Spleen (tissue), 11 donors: ENCODE measurements around the gene CREB3L2. TPM values are rescaled to one million over a fixed set of nuclear protein-coding genes. Genes with fewer than 3 reads are reported as not detected.
A peak's percentile ranks its signal among the peaks of the same experiment; 100 is the strongest.

Experiments
- DNase-seq: peaks from one replicate; pipeline ENCODE4 v3.0.0-alpha.2; 2020
- H3K27ac ChIP-seq, 8 donors: fragments of 200-600 bp; sonication (generic) in 7 of 8; 1 replicate in 4 of 8; 2 replicates in 4 of 8; pipeline versions ENCODE4 v1.5.0 to v1.8.0; 2016 to 2021; ENCODE audit warnings: inconsistent platforms in 4 of 8, mild to moderate bottlenecking in 4 of 8, moderate library complexity in 1 of 8
- H3K27me3 ChIP-seq, 7 donors: fragments of 200-600 bp; sonication (generic) in 6 of 7; replicated peaks in 1 of 7; 1 replicate in 4 of 7; 2 replicates in 3 of 7; pipeline versions ENCODE4 v1.5.0 to v1.8.0; 2016 to 2021; ENCODE audit warnings: inconsistent platforms in 3 of 7, mild to moderate bottlenecking in 1 of 7
- H3K36me3 ChIP-seq, 6 donors: fragments of 200-600 bp; sonication (generic) in 5 of 6; 1 replicate in 4 of 6; 2 replicates in 2 of 6; pipeline versions ENCODE4 v1.5.0 to v1.8.0; 2016 to 2021; ENCODE audit warnings: inconsistent platforms in 2 of 6
- H3K4me1 ChIP-seq, 6 donors: fragments of 200-600 bp; sonication (generic) in 5 of 6; 1 replicate in 3 of 6; 2 replicates in 3 of 6; pipeline versions ENCODE4 v1.5.0 to v1.8.0; 2016 to 2021; ENCODE audit warnings: inconsistent platforms in 3 of 6
- H3K4me3 ChIP-seq, 8 donors: fragments of 200-600 bp; sonication (generic) in 7 of 8; 1 replicate in 4 of 8; 2 replicates in 4 of 8; pipeline versions ENCODE4 v1.5.0 to v1.8.0; 2016 to 2021; ENCODE audit warnings: inconsistent platforms in 4 of 8, mild to moderate bottlenecking in 4 of 8, moderate library complexity in 2 of 8
- H3K9me3 ChIP-seq, 8 donors: fragments of 200-600 bp; sonication (generic) in 7 of 8; 1 replicate in 4 of 8; 2 replicates in 4 of 8; pipeline versions ENCODE4 v1.5.0 to v1.8.0; 2016 to 2021; ENCODE audit warnings: inconsistent platforms in 4 of 8
- CTCF ChIP-seq, 11 experiments: fragments of 200-600 bp in 7 of 11; fragments of 450-650 bp in 4 of 11; sonication (generic) in 4 of 11; IDR thresholded peaks in 8 of 11; conservative IDR thresholded peaks in 3 of 11; 1 replicate in 7 of 11; 2 replicates in 4 of 11; pipeline versions ENCODE4 v1.4.0 to v1.8.0; 2016 to 2021; ENCODE audit warnings: antibody characterized with exemption in 11 of 11, inconsistent platforms in 4 of 11, mild to moderate bottlenecking in 1 of 11
- POLR2A ChIP-seq, 3 donors: fragments of 450-650 bp; IDR thresholded peaks; one replicate each; pipeline ENCODE4 v1.5.1; 2017; ENCODE audit warnings: antibody characterized with exemption in 3 of 3, mild to moderate bottlenecking in 1 of 3
- POLR2AphosphoS5 ChIP-seq, 3 donors: sonication (generic); formaldehyde crosslinking; IDR thresholded peaks; one replicate each; pipeline ENCODE4 v1.5.1; 2017; ENCODE audit warnings: antibody characterized with exemption in 3 of 3
- WGBS, 5 donors: extraction: QIAGEN DNeasy Blood & Tissue Kit in 3 of 5; methylation state at CpG; one replicate each; pipeline versions ENCODE4 v1.1.5 to v1.1.7; 2013 to 2018; 5-methylcytosine and 5-hydroxymethylcytosine counted together
- intact Hi-C: fragments of 100-400 bp; cut with DNase I; formaldehyde crosslinking; loops from one replicate; pipeline ENCODE4 v1.15.0; 2023; ENCODE audit warnings: low total_unique reads
- polyA plus RNA-seq, 3 donors: library from polyadenylated mRNA; stranded (reverse); fragments of 200-250 nt; gene quantifications; one replicate each; pipeline ENCODE4 v1.2.1, GENCODE V29; 2013
- total RNA-seq, 7 donors: library from RNA; depleted of rRNA in 3 of 7; stranded (reverse); fragments of >200 nt in 3 of 7; fragmentation: NEBNext Ultra II Directional in 4 of 7; extraction: Animal tissue kit (Norgen Biotek cat#: 25700) in 4 of 7; gene quantifications; one replicate each; pipeline versions ENCODE4 v1.1.0 to v1.2.1, GENCODE V29; 2016 to 2021
- donor health status: healthy with polysubstance abuse.
- donor health status: DM: no; HTN: no; CAD: no; lungs with moderate emphysema.
- donor health status: DM: no; HTN: no; CAD: no.
- donor health status: Bipolar disorder and iron deficiency.
- donor health status: healthy.
- donor health status: DM: no; HTN: no; CAD: no.
- donor health status: DM: yes; HTN: yes; CAD: no.

CREB3L2 gene
- total and polyA plus RNA-seq, 10 donors, result 3.5 to 68.4 (median 42.4) TPM

GRCh38 chr7:137847568-137848050 lies 154.3 kb downstream of the CREB3L2 start:
- Histone ChIP-seq H3K4me3 (peak overlapping the region in 5 of 8 donors; percentile 15 to 61 (median 19)), H3K9me3 (no peaks in the 10 kb centered on the region), H3K36me3 (no peaks in the 10 kb centered on the region), H3K4me1 (peaks cover 6 to 16% (median 9%) of the 10 kb centered on the region in 6 donors), H3K27me3 (peaks cover 0 to 61% (median 45%) of the 10 kb centered on the region in 7 donors), H3K27ac (no peak overlapping the region)
- intact Hi-C loops, result no loop called here
- DNase-seq, result no peak
- TF ChIP-seq POLR2A (IDR thresholded peaks at IDR 0.05) (no peak), CTCF (IDR thresholded peaks at IDR 0.05 in 8 of 11, conservative IDR thresholded peaks at IDR 0.05 in 3 of 11) (no peak), POLR2AphosphoS5 (IDR thresholded peaks at IDR 0.05) (no peak)
- 17 to 33% (median 21%) methylated on average over 18 of the region's 18 CpGs for WGBS, 5 donors

GRCh38 chr7:137846827-137847567 lies 154.9 kb downstream of the CREB3L2 start, which contains the start of gene DGKI:
DGKI (minus strand) TSS chr7:137846974.
- H3K27me3 ChIP-seq, result peaks cover 0 to 66% (median 46%) of the 10 kb centered on the region in 7 donors
- intact Hi-C loops, result no loop called here
- peak within 1 kb of the TSS in 7 of 8 donors; percentile 15 to 61 (median 19) for H3K4me3 ChIP-seq
- H3K4me1 ChIP-seq, result peaks cover 6 to 16% (median 9%) of the 10 kb centered on the region in 6 donors
- H3K36me3 ChIP-seq, result no peaks in the 10 kb centered on the region
- no peak within 1 kb of the TSS for H3K27ac ChIP-seq
- H3K9me3 ChIP-seq, result no peaks in the 10 kb centered on the region
- DNase-seq, result no peak
- TF ChIP-seq CTCF (IDR thresholded peaks at IDR 0.05 in 8 of 11, conservative IDR thresholded peaks at IDR 0.05 in 3 of 11) (no peak), POLR2AphosphoS5 (IDR thresholded peaks at IDR 0.05) (peak in 2 of 3 donors; percentile 19 to 53)
- 2 to 4% (median 3%) methylated on average over 32 to 66 of the region's 66 CpGs for WGBS, 5 donors

GRCh38 chr7:137846549-137846826 lies 155.4 kb downstream of the CREB3L2 start:
- DNase-seq, result no peak
- peaks cover 0 to 66% (median 46%) of the 10 kb centered on the region in 7 donors for H3K27me3 ChIP-seq
- H3K36me3 ChIP-seq, result no peaks in the 10 kb centered on the region
- intact Hi-C loops, result no loop called here
- 0 to 4% (median 1%) methylated on average over 14 to 47 of the region's 47 CpGs; no CpG with 5 or more reads in 1 of the 5 donors for WGBS, 5 donors
- TF ChIP-seq POLR2AphosphoS5 (IDR thresholded peaks at IDR 0.05) (no peak), CTCF (IDR thresholded peaks at IDR 0.05 in 8 of 11, conservative IDR thresholded peaks at IDR 0.05 in 3 of 11) (no peak), POLR2A (IDR thresholded peaks at IDR 0.05) (no peak)
- H3K27ac ChIP-seq, result no peak overlapping the region
- H3K4me1 ChIP-seq, result peaks cover 6 to 16% (median 9%) of the 10 kb centered on the region in 6 donors
- H3K4me3 ChIP-seq, result peak overlapping the region in 3 of 8 donors; percentile 23 to 61 (median 26)
- H3K9me3 ChIP-seq, result no peaks in the 10 kb centered on the region

GRCh38 chr7:137844677-137845425 lies 157.0 kb downstream of the CREB3L2 start:
- WGBS, 5 donors, result 78 to 88% (median 81%) methylated on average over 8 of the region's 8 CpGs
- no peaks in the 10 kb centered on the region for H3K36me3 ChIP-seq
- H3K4me3 ChIP-seq, result no peak overlapping the region
- intact Hi-C loops, result no loop called here
- no peak overlapping the region for H3K27ac ChIP-seq
- no peak for TF ChIP-seq POLR2A (IDR thresholded peaks at IDR 0.05)
- TF ChIP-seq CTCF (IDR thresholded peaks at IDR 0.05 in 8 of 11, conservative IDR thresholded peaks at IDR 0.05 in 3 of 11), result no peak
- TF ChIP-seq POLR2AphosphoS5 (IDR thresholded peaks at IDR 0.05), result no peak
- H3K4me1 ChIP-seq, result peaks cover 6 to 16% (median 9%) of the 10 kb centered on the region in 6 donors
- no peak for DNase-seq
- H3K9me3 ChIP-seq, result no peaks in the 10 kb centered on the region
- H3K27me3 ChIP-seq, result peaks cover 0 to 76% (median 46%) of the 10 kb centered on the region in 7 donors
